B cell (primary cell): Measurements from ENCODE around the gene EIF4A3. TPM values are rescaled to one million over a fixed set of nuclear protein-coding genes. Genes with fewer than 3 reads are reported as not detected.

Source experiments
- ATAC-seq: fragments of 200-7000 bp; cut with Tn5 transposase; one replicate; pipeline ENCODE4 v1.10.0; 2021; ENCODE audit warnings: low read depth, mild to moderate bottlenecking, moderate number of reproducible peaks, moderate library complexity
- CTCF ChIA-PET: fragments of 350-600 bp; sonication (Branson Sonifier 250); formaldehyde crosslinking; loops from one replicate; lab custom pipeline; 2021; ENCODE audit warnings: antibody characterized with exemption, inconsistent platforms; lab: Charles Lee
- POLR2A ChIA-PET: fragments of 350-600 bp; sonication (Branson Sonifier 250); formaldehyde crosslinking; loops from one replicate; lab custom pipeline; 2021; ENCODE audit warnings: antibody characterized with exemption; lab: Charles Lee
- DNase-seq: peaks from one replicate; pipeline ENCODE4 v3.0.0; 2013
- H2AFZ ChIP-seq: 2 replicates; pipeline ENCODE4 v1.6.1; 2012; ENCODE audit warnings: mild to moderate bottlenecking, low read depth, low read length; ENCODE audit not compliant: insufficient read depth, poor library complexity, severe bottlenecking
- H3K27ac ChIP-seq, 2 donors: 1 replicate in 1 of 2; 2 replicates in 1 of 2; pipeline ENCODE4 v1.5.1; 2012 to 2013; ENCODE audit warnings: low read length in 2 of 2, mild to moderate bottlenecking in 2 of 2, moderate library complexity in 1 of 2
- H3K27me3 ChIP-seq, 4 experiments: fragments of 200-600 bp in 1 of 4; sonication (generic) in 1 of 4; replicated peaks in 1 of 4; 1 replicate in 2 of 4; 2 replicates in 2 of 4; pipeline versions ENCODE4 v1.6.1 to v1.7.0; 2013 to 2016; ENCODE audit warnings: low read length in 3 of 4, mild to moderate bottlenecking in 2 of 4, mixed read lengths in 1 of 4, moderate library complexity in 1 of 4; ENCODE audit not compliant: insufficient read depth in 4 of 4, control insufficient read depth in 3 of 4; ENCODE audit errors: control extremely low read depth in 1 of 4
- H3K36me3 ChIP-seq, 2 experiments: replicated peaks in 1 of 2; 1 replicate in 1 of 2; 2 replicates in 1 of 2; pipeline versions ENCODE4 v1.6.1 to v1.7.1; 2013; ENCODE audit warnings: low read length in 1 of 2; ENCODE audit not compliant: insufficient read depth in 2 of 2, control insufficient read depth in 1 of 2; ENCODE audit errors: control extremely low read depth in 1 of 2, extremely low read depth in 1 of 2
- H3K4me1 ChIP-seq, 2 donors: fragments of 200-600 bp in 1 of 2; sonication (generic) in 1 of 2; 1 replicate in 1 of 2; 2 replicates in 1 of 2; pipeline versions ENCODE4 v1.5.1 to v1.6.1; 2013 to 2017; ENCODE audit warnings: low read length in 2 of 2; ENCODE audit not compliant: control insufficient read depth in 2 of 2, insufficient read depth in 2 of 2
- H3K4me2 ChIP-seq: replicated peaks from 2 replicates; pipeline ENCODE3; 2012; ENCODE audit warnings: mild to moderate bottlenecking, low read depth, low read length; ENCODE audit not compliant: poor library complexity, severe bottlenecking
- H3K4me3 ChIP-seq, 5 experiments: fragments of 200-600 bp in 1 of 5; sonication (generic) in 1 of 5; 1 replicate in 3 of 5; 2 replicates in 2 of 5; pipeline versions ENCODE4 v1.5.1 to v1.7.0; 2011 to 2016; ENCODE audit warnings: low read length in 4 of 5, mild to moderate bottlenecking in 4 of 5, low read depth in 2 of 5, control low read depth in 1 of 5, moderate library complexity in 1 of 5; ENCODE audit not compliant: insufficient read depth in 1 of 5; ENCODE audit errors: control extremely low read depth in 1 of 5, extremely low read depth in 1 of 5
- H3K79me2 ChIP-seq: fragments of 200-600 bp; sonication (generic); one replicate; pipeline ENCODE4 v1.6.0; 2016; ENCODE audit warnings: low read length; ENCODE audit not compliant: control insufficient read depth, insufficient read depth
- H3K9ac ChIP-seq: fragments of 200-600 bp; sonication (generic); 2 replicates; pipeline ENCODE4 v1.6.1; 2017; ENCODE audit warnings: mild to moderate bottlenecking, low read length, moderate library complexity
- H3K9me3 ChIP-seq, 3 donors: one replicate each; pipeline versions ENCODE4 v1.6.1 to v1.7.1; 2013; ENCODE audit warnings: low read length in 2 of 3; ENCODE audit not compliant: control insufficient read depth in 2 of 3, insufficient read depth in 1 of 3; ENCODE audit errors: control extremely low read depth in 1 of 3
- H4K20me1 ChIP-seq: 2 replicates; pipeline ENCODE4 v1.6.0; 2012; ENCODE audit warnings: mild to moderate bottlenecking, low read length; ENCODE audit not compliant: insufficient read depth, control insufficient read depth, poor library complexity, severe bottlenecking
- H3K27ac Mint-ChIP-seq: one replicate; pipeline ENCODE4 v1.8.0; 2021; ENCODE audit warnings: mixed read lengths
- H3K27me3 Mint-ChIP-seq: one replicate; pipeline ENCODE4 v1.8.0; 2021; ENCODE audit warnings: mixed read lengths
- H3K4me1 Mint-ChIP-seq: one replicate; pipeline ENCODE4 v1.8.0; 2021; ENCODE audit warnings: mixed read lengths
- H3K4me3 Mint-ChIP-seq: one replicate; pipeline ENCODE4 v1.8.0; 2021; ENCODE audit warnings: mixed read lengths
- H3K9me3 Mint-ChIP-seq: one replicate; pipeline ENCODE4 v1.8.0; 2022; ENCODE audit warnings: mixed read lengths; ENCODE audit not compliant: insufficient read depth
- CTCF ChIP-seq: fragments of 200-600 bp; IDR thresholded peaks from one replicate; pipeline ENCODE4 v1.8.0; 2022; ENCODE audit warnings: antibody characterized with exemption, mild to moderate bottlenecking
- EZH2 ChIP-seq: IDR thresholded peaks from 2 replicates; pipeline ENCODE4 v1.6.1; 2012; ENCODE audit warnings: borderline replicate concordance, low read depth, mild to moderate bottlenecking, moderate library complexity, low read length; ENCODE audit not compliant: insufficient read depth, poor library complexity, severe bottlenecking
- WGBS: methylation state at CpG from one replicate; pipeline ENCODE4 v1.1.5; 2013; ENCODE audit warnings: missing lambda C conversion rate; ENCODE audit not compliant: insufficient coverage; 5-methylcytosine and 5-hydroxymethylcytosine counted together
- intact Hi-C: fragments of 100-400 bp; cut with micrococcal nuclease; formaldehyde crosslinking; loops from one replicate; pipeline ENCODE4 v1.10.0; 2022
- polyA plus RNA-seq: library from polyadenylated mRNA; depleted of rRNA; stranded (reverse); fragments of >200 nt; gene quantifications from 2 replicates; pipeline ENCODE4 v1.2.3, GENCODE V29; 2012
- total RNA-seq, 2 donors: library from RNA; stranded (reverse); fragments of 120-200 nt in 1 of 2; gene quantifications; 1 replicate in 1 of 2; 2 replicates in 1 of 2; pipeline versions ENCODE4 v1.2.3 to v1.2.4, GENCODE V29; 2013 to 2022

The EIF4A3 gene
- total and polyA plus RNA-seq, 2 donors (not counting 1 experiment from before 2014, with no cell fraction given): 86.0 to 137 TPM

GRCh38 chr17:80191192-80191591, 44.3 kb upstream of the EIF4A3 start:
- Histone ChIP-seq H2AFZ (no peak overlapping the region), H3K4me3 (no peak overlapping the region), H3K4me1 (no peaks in the 10 kb centered on the region), H4K20me1 (no peaks in the 10 kb centered on the region), H3K9me3 (peaks cover 0 to 9% (median 0%) of the 10 kb centered on the region in 3 donors), H3K27ac (no peak overlapping the region), H3K4me2 (no peak overlapping the region), H3K36me3 (no peaks in the 10 kb centered on the region), H3K79me2 (no peaks in the 10 kb centered on the region), H3K9ac (no peak overlapping the region), H3K27me3 (peaks cover 0 to 16% (median 0%) of the 10 kb centered on the region in 4 experiments)
- intact Hi-C loops: no loop called here
- CTCF ChIA-PET: no interaction called here
- no peak for TF ChIP-seq EZH2
- no peak for TF ChIP-seq CTCF
- no peak for DNase-seq
- Mint-ChIP-seq H3K4me1 (no peaks in the 10 kb centered on the region), H3K27me3 (peaks cover 16% of the 10 kb centered on the region), H3K4me3 (no peak overlapping the region), H3K27ac (no peak overlapping the region), H3K9me3 (no peaks in the 10 kb centered on the region)
- 95% methylated on average over 20 of the region's 20 CpGs for WGBS
- ATAC-seq: no peak
- POLR2A ChIA-PET: interaction anchor here (0.6 kb wide), 1 partner anchor 117 kb away, joined by 4 read pairs; no protein-coding TSS in a partner anchor

GRCh38 chr17:80190716-80191115, 43.8 kb upstream of the EIF4A3 start:
- Mint-ChIP-seq H3K9me3 (no peaks in the 10 kb centered on the region), H3K27me3 (peaks cover 16% of the 10 kb centered on the region), H3K4me1 (no peaks in the 10 kb centered on the region), H3K27ac (no peak overlapping the region), H3K4me3 (no peak overlapping the region)
- H3K9me3 ChIP-seq: peaks cover 0 to 9% (median 0%) of the 10 kb centered on the region in 3 donors
- DNase-seq (no peak), ATAC-seq (no peak)
- H2AFZ ChIP-seq: no peak overlapping the region
- no peaks in the 10 kb centered on the region for H4K20me1 ChIP-seq
- CTCF ChIA-PET: no interaction called here
- WGBS: 88% methylated on average over 10 of the region's 10 CpGs
- H3K27ac ChIP-seq: no peak overlapping the region
- POLR2A ChIA-PET: interaction anchor here (0.6 kb wide), 1 partner anchor 117 kb away, joined by 4 read pairs; no protein-coding TSS in a partner anchor
- TF ChIP-seq EZH2 (no peak), CTCF (no peak)
- H3K27me3 ChIP-seq: peaks cover 0 to 15% (median 0%) of the 10 kb centered on the region in 4 experiments
- H3K79me2 ChIP-seq: no peaks in the 10 kb centered on the region
- no peak overlapping the region for H3K4me2 ChIP-seq
- no peak overlapping the region for H3K4me3 ChIP-seq
- no peak overlapping the region for H3K9ac ChIP-seq
- intact Hi-C loops: no loop called here
- no peaks in the 10 kb centered on the region for H3K4me1 ChIP-seq
- no peaks in the 10 kb centered on the region for H3K36me3 ChIP-seq
